ENCODE data around the gene GRIK3.

DNA sequence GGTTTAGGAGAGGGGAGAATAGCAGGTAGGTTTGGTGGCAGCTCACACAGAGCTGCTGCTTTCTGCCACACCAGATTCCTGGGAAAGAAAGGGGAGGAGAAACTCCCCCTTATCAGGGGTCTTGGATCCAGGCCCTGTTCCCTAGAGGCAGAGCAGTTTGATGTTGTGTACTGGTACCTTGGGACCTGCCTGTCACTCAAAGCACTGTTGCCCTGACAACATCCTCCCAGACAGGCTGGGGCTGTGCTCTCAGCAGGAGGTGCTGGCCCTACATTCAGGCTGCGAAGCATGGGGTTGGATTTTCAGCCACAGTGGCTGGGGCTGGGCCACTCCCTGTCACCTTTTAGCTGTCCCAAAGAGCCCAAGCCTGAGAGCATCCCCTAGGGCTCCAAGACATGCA, 188.0 kb downstream of the GRIK3 start:
- TF ChIP-seq, protein P1, sequence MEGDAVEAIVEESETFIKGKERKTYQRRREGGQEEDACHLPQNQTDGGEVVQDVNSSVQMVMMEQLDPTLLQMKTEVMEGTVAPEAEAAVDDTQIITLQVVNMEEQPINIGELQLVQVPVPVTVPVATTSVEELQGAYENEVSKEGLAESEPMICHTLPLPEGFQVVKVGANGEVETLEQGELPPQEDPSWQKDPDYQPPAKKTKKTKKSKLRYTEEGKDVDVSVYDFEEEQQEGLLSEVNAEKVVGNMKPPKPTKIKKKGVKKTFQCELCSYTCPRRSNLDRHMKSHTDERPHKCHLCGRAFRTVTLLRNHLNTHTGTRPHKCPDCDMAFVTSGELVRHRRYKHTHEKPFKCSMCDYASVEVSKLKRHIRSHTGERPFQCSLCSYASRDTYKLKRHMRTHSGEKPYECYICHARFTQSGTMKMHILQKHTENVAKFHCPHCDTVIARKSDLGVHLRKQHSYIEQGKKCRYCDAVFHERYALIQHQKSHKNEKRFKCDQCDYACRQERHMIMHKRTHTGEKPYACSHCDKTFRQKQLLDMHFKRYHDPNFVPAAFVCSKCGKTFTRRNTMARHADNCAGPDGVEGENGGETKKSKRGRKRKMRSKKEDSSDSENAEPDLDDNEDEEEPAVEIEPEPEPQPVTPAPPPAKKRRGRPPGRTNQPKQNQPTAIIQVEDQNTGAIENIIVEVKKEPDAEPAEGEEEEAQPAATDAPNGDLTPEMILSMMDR (conservative IDR thresholded peaks at IDR 0.05), result no peak
- no peak for TF ChIP-seq ZFX (IDR thresholded peaks at IDR 0.05)
